HCT116 (cell line): ENCODE measurements around the gene PRPF40A.

Source experiments
- TF ChIP-seq, protein P1 (sequence below), 3 experiments: fragments of 200-600 bp in 1 of 3; sonication (generic) in 1 of 3; IDR thresholded peaks in 2 of 3; conservative IDR thresholded peaks in 1 of 3; 2 replicates each; pipeline ENCODE4 v1.5.1; 2012 to 2017; ENCODE audit warnings: low read depth in 2 of 3, low read length in 2 of 3, antibody characterized with exemption in 1 of 3, borderline replicate concordance in 1 of 3, control low read depth in 1 of 3, mild to moderate bottlenecking in 1 of 3, mixed read lengths in 1 of 3, mixed run types in 1 of 3, moderate library complexity in 1 of 3; ENCODE audit not compliant: insufficient read depth in 1 of 3
- TF ChIP-seq, protein P2 (sequence below): IDR thresholded peaks from 2 replicates; pipeline ENCODE4 v1.6.1; 2012

DNA sequence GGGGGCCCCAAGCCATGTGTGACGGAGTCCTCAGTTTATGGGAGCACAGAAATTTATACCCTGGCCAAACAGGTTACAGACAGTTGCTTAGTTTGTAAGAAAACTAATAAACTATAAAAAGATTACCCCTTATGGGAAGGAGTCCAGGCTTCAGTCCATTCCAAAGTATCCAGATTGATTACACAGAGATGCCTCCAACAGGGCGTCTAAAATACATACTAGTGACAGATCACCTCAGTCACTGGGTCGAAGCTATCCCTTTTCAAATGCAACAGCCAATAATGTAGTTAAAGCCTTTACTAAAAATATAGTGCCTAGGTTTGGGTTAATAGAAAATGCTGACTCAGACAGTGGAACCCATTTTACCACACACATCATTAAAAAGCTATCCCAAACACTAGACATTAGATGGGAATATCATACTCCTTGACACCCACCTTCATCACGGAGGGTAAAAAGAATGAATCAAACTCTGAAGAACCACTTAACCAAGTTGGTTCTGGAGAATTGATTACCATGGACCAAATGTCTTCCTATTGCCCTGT lies 10.7 kb downstream of the PRPF40A start:
- TF ChIP-seq, protein P1, sequence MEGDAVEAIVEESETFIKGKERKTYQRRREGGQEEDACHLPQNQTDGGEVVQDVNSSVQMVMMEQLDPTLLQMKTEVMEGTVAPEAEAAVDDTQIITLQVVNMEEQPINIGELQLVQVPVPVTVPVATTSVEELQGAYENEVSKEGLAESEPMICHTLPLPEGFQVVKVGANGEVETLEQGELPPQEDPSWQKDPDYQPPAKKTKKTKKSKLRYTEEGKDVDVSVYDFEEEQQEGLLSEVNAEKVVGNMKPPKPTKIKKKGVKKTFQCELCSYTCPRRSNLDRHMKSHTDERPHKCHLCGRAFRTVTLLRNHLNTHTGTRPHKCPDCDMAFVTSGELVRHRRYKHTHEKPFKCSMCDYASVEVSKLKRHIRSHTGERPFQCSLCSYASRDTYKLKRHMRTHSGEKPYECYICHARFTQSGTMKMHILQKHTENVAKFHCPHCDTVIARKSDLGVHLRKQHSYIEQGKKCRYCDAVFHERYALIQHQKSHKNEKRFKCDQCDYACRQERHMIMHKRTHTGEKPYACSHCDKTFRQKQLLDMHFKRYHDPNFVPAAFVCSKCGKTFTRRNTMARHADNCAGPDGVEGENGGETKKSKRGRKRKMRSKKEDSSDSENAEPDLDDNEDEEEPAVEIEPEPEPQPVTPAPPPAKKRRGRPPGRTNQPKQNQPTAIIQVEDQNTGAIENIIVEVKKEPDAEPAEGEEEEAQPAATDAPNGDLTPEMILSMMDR (IDR thresholded peaks at IDR 0.05 in 2 of 3, conservative IDR thresholded peaks at IDR 0.05 in 1 of 3; ENCODE audit: borderline replicate concordance in 1 of 3, insufficient read depth in 1 of 3, low read depth in 2 of 3, low read length in 2 of 3) = no peak
- TF ChIP-seq, protein P2, sequence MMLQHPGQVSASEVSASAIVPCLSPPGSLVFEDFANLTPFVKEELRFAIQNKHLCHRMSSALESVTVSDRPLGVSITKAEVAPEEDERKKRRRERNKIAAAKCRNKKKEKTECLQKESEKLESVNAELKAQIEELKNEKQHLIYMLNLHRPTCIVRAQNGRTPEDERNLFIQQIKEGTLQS = no peak
